AG04450 (cell line): ENCODE data around the gene XPC. TPM values are rescaled to one million over a fixed set of nuclear protein-coding genes. Genes with fewer than 3 reads are reported as not detected.

Experiments
- CTCF ChIA-PET: fragments of 300-600, 350-600 bp; formaldehyde crosslinking; extraction: SDS; loops from one replicate; lab custom pipeline; 2022; ENCODE audit warnings: antibody characterized with exemption, inconsistent platforms; lab: Charles Lee
- POLR2A ChIA-PET: fragments of 350-600 bp; formaldehyde crosslinking; extraction: SDS; loops from one replicate; lab custom pipeline; 2021; ENCODE audit warnings: antibody characterized with exemption, inconsistent platforms; lab: Yijun Ruan, JAX
- DNase-seq: peaks from one replicate; pipeline ENCODE4 v3.0.0-alpha.2; 2011; ENCODE audit warnings: low read depth, low spot score
- H3K27ac ChIP-seq: one replicate; pipeline ENCODE4 v1.5.1; 2012; ENCODE audit warnings: low read depth, low read length, control low read depth
- H3K27me3 ChIP-seq: one replicate; pipeline ENCODE4 v1.6.0; 2012; ENCODE audit warnings: low read length; ENCODE audit not compliant: control insufficient read depth, insufficient read depth
- H3K4me3 ChIP-seq: 2 replicates; pipeline ENCODE4 v1.5.1; 2011; ENCODE audit warnings: mild to moderate bottlenecking, low read depth, low read length, control low read depth
- H3K9me3 ChIP-seq: 2 replicates; pipeline ENCODE4 v1.5.1; 2012; ENCODE audit warnings: low read length; ENCODE audit not compliant: control insufficient read depth, insufficient read depth
- CTCF ChIP-seq: IDR thresholded peaks from 2 replicates; pipeline ENCODE4 v1.5.1; 2011; ENCODE audit warnings: low read depth, low read length, control low read depth, inconsistent platforms
- polyA plus RNA-seq: library from polyadenylated mRNA; depleted of rRNA; stranded (reverse); fragments of >200 nt; gene quantifications from 2 replicates; pipeline ENCODE4 v1.2.3, GENCODE V29; 2011

Gene XPC
- polyA plus RNA-seq, 1 experiment, result 39.0 TPM

- CTCF ChIA-PET, result interaction anchor here (0.7 to 2.8 kb wide), 4 partner anchors 9 to 40 kb away, joined by 3 to 29 read pairs (median 3); no protein-coding TSS in a partner anchor
- Histone ChIP-seq H3K9me3 (no peaks in the 10 kb centered on the region), H3K27me3 (no peaks in the 10 kb centered on the region), H3K27ac (no peak overlapping the region), H3K4me3 (no peak overlapping the region)
- no peak for DNase-seq
- TF ChIP-seq CTCF, result no peak
- POLR2A ChIA-PET, result interaction anchor here (0.6 kb wide), 1 partner anchor 13 kb away, joined by 9 read pairs; no protein-coding TSS in a partner anchor
Observed at GRCh38 chr3:14223595-14223994, 45.2 kb upstream of the XPC start.

DNA sequence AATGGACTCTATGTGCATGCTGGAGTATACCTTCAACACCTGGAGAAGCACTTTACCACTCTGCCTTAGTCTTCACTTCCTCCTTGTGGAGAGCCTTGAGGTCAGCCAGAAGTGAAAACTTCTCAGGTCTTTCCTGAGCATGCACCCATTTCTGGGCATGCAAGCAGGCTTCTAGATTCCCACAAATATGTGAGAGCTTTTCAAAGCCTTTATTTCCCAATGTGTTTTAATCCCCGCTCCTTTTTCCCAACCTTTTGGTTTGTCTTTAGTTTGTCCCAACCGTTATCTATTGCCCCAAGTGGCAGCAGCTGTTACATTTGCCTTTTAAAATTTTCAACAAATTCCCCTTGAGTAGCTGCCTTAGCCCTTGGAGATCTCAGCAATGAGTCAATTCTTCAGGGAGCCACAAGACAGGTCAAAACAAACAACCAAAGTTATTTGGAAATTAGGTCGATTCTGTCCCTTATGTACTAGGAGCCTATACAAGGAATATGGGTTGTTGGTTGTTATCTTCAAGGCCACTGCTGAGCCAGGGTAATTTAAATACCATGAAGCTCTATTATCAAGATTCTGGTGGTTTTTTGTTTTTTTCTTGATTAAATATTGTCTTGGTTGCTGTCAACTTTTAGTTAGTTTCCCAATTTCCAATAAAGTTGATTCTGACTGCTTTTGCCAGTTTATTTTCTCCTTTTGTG lies 44.6 kb upstream of the XPC start:
- no peaks in the 10 kb centered on the region for H3K9me3 ChIP-seq

DNA sequence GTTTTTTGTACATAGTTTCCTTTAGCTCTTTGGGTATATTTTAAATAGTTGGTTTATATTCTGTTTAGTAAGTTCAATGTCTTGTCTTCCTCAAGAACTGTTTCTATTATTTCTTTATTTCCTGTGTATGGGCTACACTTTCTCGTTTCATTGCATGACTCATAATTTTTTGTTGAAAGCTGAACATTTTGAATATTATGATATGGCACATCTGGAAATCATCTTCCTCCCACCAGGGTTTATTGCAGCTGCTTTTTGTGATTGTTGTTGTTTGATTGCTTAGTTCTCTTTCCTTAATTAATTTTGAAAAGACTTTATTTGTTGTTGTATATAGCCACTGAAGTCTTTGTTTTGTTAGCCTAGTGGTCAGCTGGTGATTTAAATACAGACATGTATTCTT lies 44.1 kb upstream of the XPC start:
- DNase-seq, result no peak

More for the DNA sequence above, 44.6 kb upstream of the XPC start:
- Histone ChIP-seq H3K27ac (no peak overlapping the region), H3K27me3 (no peaks in the 10 kb centered on the region), H3K4me3 (no peak overlapping the region)
- DNase-seq, result no peak
- ChIA-PET CTCF (interaction anchor here (0.8 to 2.8 kb wide), 4 partner anchors 9 to 39 kb away, joined by 3 to 29 read pairs (median 4); no protein-coding TSS in a partner anchor), POLR2A (interaction anchor here (0.6 kb wide), 1 partner anchor 12 kb away, joined by 9 read pairs; no protein-coding TSS in a partner anchor)
- TF ChIP-seq CTCF, result no peak

DNA sequence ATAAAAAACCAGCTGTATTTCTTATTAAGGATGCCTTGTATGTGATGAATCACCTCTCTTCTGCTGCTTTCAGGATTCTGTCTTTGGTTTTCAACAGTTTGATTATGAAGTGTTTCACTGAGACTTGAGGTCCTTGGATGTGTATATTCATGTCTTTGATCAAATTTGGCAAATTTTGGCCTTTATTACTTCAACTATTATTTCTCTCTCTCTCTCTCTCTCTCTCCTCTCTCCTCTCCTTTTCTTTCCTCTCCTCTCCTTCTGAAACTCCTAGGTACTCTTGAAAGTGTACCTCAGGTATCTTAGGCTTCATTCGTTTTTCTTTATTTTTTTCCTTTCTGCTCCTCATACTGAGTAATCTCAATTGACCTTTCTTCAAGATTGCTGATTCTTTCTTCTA lies 43.5 kb upstream of the XPC start:
- ChIA-PET CTCF (interaction anchor here (0.6 to 2.8 kb wide), 4 partner anchors 18 to 40 kb away, joined by 4 to 29 read pairs (median 6); no protein-coding TSS in a partner anchor), POLR2A (no interaction called here)
- Histone ChIP-seq H3K9me3 (no peaks in the 10 kb centered on the region; the same call in 1 of the 2 replicates), H3K27ac (no peak overlapping the region), H3K4me3 (no peak overlapping the region), H3K27me3 (no peaks in the 10 kb centered on the region)
- no peak for TF ChIP-seq CTCF
- no peak for DNase-seq

More for the DNA sequence above, 44.1 kb upstream of the XPC start:
- no peak overlapping the region for H3K4me3 ChIP-seq
- CTCF ChIA-PET, result interaction anchor here (0.6 to 2.8 kb wide), 4 partner anchors 19 to 39 kb away, joined by 4 to 29 read pairs (median 6); no protein-coding TSS in a partner anchor
- POLR2A ChIA-PET, result no interaction called here
- H3K27ac ChIP-seq, result no peak overlapping the region
- no peaks in the 10 kb centered on the region; the same call in 1 of the 2 replicates for H3K9me3 ChIP-seq
- no peak for TF ChIP-seq CTCF
- no peaks in the 10 kb centered on the region for H3K27me3 ChIP-seq

DNA sequence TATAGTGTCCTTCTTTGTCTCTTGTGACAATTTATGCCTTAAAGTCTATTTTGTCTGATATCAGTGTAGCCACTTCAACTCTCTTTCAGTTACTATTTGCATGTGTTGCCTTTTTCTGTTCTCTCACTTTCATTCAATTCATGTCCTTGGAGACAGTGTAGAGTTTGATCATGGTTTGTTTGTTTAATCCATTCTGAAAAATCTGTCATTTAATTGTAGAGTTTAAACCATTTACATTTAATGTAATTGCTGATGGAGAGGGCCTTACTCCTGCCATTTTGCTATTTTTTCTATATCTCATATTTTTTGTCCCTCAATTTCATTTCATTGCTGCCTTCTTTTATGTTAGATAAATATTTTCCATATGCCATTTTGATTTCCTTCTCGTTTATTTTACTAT lies 42.5 kb upstream of the XPC start:
- Histone ChIP-seq H3K27ac (no peak overlapping the region), H3K4me3 (no peak overlapping the region), H3K9me3 (no peaks in the 10 kb centered on the region; the same call in 1 of the 2 replicates), H3K27me3 (no peaks in the 10 kb centered on the region)
- TF ChIP-seq CTCF, result no peak
- POLR2A ChIA-PET, result no interaction called here
- CTCF ChIA-PET, result interaction anchor here (6.0 kb wide), 1 partner anchor 17 kb away, joined by 42 read pairs; no protein-coding TSS in a partner anchor
- no peak for DNase-seq
